SK-N-SH treated with all-trans-retinoic acid at 6 μM for 48 hours (cell line): ENCODE results near the gene ZNF777.

Source experiments
- ARNTL ChIP-seq: fragments of 450-650 bp; formaldehyde crosslinking; IDR thresholded peaks from 2 replicates; pipeline ENCODE4 v1.5.0; 2020; ENCODE audit warnings: low read depth, mild to moderate bottlenecking, moderate library complexity, borderline replicate concordance
- ZFP3 ChIP-seq: fragments of 250-450 bp; sonication (Bioruptor Pico); IDR thresholded peaks from 2 replicates; pipeline ENCODE4 v1.5.0; 2020; ENCODE audit warnings: mild to moderate bottlenecking, moderate library complexity

GRCh38 chr7:149423449-149424110 is 37.3 kb downstream of the ZNF777 start:
- no peak for TF ChIP-seq ZFP3 (CRISPR knock-in tag)
- no peak for TF ChIP-seq ARNTL (CRISPR knock-in tag)
